AG04449 (cell line): ENCODE measurements around the gene NPHP4.
"Not testable (repeated sequence)": the region's sequence is repeated elsewhere in the genome, so short reads cannot be mapped to it uniquely, and the experiment has no call there.

Source experiments
- CTCF ChIA-PET: fragments of 350-600 bp; formaldehyde crosslinking; extraction: SDS; loops from one replicate; lab custom pipeline; 2021; ENCODE audit warnings: antibody characterized with exemption; lab: Yijun Ruan, JAX
- POLR2A ChIA-PET: fragments of 400-600, 350-600 bp; formaldehyde crosslinking; extraction: SDS; loops from one replicate; lab custom pipeline; 2020; ENCODE audit warnings: antibody characterized with exemption, inconsistent platforms; lab: Yijun Ruan, JAX
- DNase-seq: peaks from one replicate; pipeline ENCODE4 v3.0.0-alpha.2; 2010; ENCODE audit warnings: low read depth, low spot score
- H3K4me3 ChIP-seq: 2 replicates; pipeline ENCODE4 v1.5.1; 2011; ENCODE audit warnings: low read depth, mild to moderate bottlenecking, control low read depth, low read length
- TF ChIP-seq, protein P1 (sequence below): IDR thresholded peaks from one replicate; pipeline ENCODE4 v1.5.1; 2011; ENCODE audit warnings: mild to moderate bottlenecking, moderate library complexity, low read length, control low read depth, inconsistent platforms; ENCODE audit not compliant: insufficient read depth; ENCODE audit errors: missing control alignments

The NPHP4 gene

GRCh38 chr1:5856246-5856815, 135.9 kb downstream of the NPHP4 start:
- H3K4me3 ChIP-seq, result no peak overlapping the region
- POLR2A ChIA-PET, result no interaction called here
- CTCF ChIA-PET, result no interaction called here
- TF ChIP-seq, protein P1, sequence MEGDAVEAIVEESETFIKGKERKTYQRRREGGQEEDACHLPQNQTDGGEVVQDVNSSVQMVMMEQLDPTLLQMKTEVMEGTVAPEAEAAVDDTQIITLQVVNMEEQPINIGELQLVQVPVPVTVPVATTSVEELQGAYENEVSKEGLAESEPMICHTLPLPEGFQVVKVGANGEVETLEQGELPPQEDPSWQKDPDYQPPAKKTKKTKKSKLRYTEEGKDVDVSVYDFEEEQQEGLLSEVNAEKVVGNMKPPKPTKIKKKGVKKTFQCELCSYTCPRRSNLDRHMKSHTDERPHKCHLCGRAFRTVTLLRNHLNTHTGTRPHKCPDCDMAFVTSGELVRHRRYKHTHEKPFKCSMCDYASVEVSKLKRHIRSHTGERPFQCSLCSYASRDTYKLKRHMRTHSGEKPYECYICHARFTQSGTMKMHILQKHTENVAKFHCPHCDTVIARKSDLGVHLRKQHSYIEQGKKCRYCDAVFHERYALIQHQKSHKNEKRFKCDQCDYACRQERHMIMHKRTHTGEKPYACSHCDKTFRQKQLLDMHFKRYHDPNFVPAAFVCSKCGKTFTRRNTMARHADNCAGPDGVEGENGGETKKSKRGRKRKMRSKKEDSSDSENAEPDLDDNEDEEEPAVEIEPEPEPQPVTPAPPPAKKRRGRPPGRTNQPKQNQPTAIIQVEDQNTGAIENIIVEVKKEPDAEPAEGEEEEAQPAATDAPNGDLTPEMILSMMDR, result no peak
- no peak for DNase-seq

DNA sequence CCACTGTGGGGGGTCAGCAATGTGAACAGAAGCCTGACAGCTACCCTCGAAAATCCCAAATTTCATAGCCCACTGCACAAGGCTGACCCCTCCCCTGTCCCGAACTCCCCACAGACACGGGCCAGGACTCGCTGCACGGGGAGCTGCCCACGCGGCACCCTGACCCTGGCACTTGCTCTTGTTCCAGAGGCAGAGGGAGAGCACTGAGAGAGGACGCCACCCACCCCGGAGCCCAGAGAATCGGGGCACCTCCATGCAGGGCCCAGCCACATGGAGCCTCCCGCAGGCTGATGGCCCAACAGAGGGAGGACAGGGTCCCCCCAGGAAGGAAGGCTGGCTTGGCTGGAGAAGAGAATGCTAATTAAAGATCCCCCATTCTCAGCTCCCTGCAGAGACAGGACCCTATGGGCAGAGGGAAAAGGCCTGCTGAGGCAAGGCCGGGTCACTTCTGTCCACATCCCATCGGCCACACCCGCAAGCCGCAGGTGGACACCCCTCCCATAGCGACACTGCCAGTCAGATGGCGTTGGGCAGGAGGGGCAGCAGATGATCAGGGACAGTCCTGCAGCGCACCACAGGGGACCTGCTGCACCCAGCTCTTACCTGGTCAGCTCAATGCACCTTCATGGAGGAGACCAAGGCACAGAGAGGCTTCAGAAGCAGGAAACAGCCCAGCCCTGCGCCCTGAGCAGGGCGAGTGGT, 136.9 kb downstream of the NPHP4 start:
- CTCF ChIA-PET, result no interaction called here

GRCh38 chr1:5854754-5855153, 137.5 kb downstream of the NPHP4 start:
- CTCF ChIA-PET, result no interaction called here
- DNase-seq, result no peak
- POLR2A ChIA-PET, result no interaction called here
- H3K4me3 ChIP-seq, result no peak overlapping the region
- TF ChIP-seq, protein P1, result no peak

More for the DNA sequence above, 136.9 kb downstream of the NPHP4 start:
- DNase-seq, result no peak
- H3K4me3 ChIP-seq, result no peak overlapping the region
- TF ChIP-seq, protein P1, result no peak
- POLR2A ChIA-PET, result no interaction called here

DNA sequence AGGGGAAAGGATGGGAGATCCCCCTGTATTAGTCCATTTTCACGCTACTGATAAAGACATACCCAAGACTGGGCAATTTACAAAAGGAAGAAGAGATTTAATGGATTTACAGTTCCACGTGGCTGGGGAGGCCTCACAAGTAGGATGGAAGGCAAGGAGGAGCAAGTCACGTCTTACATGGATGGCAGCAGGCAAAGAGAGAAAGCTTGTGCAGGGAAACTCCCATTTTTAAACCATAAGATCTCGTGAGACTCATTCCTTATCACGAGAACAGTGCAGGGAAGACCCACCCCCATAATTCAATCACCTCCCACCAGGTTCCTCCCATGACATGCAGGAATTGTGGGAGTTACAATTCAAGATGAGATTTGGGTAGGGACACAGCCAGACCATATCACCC, 138.4 kb downstream of the NPHP4 start:
- H3K4me3 ChIP-seq, POLR2A ChIA-PET, DNase-seq, CTCF ChIA-PET: not testable (repeated sequence)

DNA sequence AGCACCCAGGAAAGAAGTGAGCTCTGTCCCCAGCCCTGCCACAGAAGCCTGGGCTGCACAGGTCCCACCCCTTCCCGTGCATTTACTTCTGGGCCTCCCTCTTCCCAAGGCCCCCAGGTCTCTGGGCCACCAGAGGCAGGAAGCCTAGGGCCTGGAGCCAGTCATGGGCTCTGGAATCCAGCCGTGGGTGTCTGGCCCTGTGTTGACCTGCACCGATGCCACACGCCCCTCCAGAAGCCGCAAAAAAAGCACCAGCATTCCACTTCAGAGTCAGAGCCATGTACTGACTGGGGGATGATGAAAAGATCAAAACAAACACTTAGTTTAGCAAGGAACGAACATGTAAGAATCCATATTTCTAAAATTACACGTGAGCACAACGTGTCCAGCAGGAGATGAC, 141.7 kb downstream of the NPHP4 start:
- CTCF ChIA-PET, result no interaction called here

GRCh38 chr1:5849550-5849949, 142.7 kb downstream of the NPHP4 start:
- H3K4me3 ChIP-seq, result no peak overlapping the region
- ChIA-PET CTCF (no interaction called here), POLR2A (no interaction called here)
- TF ChIP-seq, protein P1, result no peak
- no peak for DNase-seq

More for the DNA sequence above, 141.7 kb downstream of the NPHP4 start:
- TF ChIP-seq, protein P1, result no peak
- POLR2A ChIA-PET, result no interaction called here
- DNase-seq, result no peak
- no peak overlapping the region for H3K4me3 ChIP-seq

DNA sequence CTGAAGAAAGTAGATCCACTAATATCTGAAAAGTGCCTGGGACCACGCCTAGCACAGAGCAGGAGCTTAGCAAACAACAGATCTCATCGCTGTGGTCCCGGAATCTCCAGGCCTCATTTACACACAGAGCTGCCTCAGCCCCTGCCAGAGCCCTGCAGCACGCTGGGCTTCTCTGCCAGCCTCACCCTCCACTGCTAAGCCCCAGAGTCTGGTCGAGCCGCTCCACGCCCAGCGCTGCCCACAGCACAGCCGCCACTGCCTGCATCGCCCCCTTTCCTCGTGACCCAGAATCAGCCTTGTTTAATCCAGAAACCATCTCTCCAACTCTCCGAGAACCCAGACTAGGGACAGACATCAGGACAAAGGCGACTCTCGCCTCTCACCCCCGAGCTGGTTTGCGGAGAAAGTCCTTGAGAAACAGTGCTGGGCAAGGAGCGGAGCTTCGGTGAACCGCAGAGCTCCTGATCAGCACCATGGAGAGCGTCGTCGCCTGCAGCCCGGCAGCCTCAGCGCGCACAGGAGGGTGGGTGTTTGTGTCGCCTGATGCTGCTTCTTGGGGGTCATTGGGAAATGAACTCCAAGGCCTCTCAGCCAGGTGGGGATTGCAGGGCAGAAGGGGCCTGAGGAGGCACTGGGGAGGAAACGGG, 145.1 kb downstream of the NPHP4 start:
- no peak overlapping the region for H3K4me3 ChIP-seq
- TF ChIP-seq, protein P1, result no peak
- ChIA-PET POLR2A (no interaction called here), CTCF (no interaction called here)
- DNase-seq, result no peak
